Fibroblast of lung (primary cell): ENCODE data around the gene NAT8L. TPM values are rescaled to one million over a fixed set of nuclear protein-coding genes. Genes with fewer than 3 reads are reported as not detected.
A peak's percentile ranks its signal among the peaks of the same experiment; 100 is the strongest.

Experiments used
- DNase-seq, 2 donors: peaks; one replicate each; pipeline versions ENCODE4 v3.0.0 to v3.0.0-alpha.2; 2010; ENCODE audit warnings: low read depth in 2 of 2
- H2AFZ ChIP-seq: 2 replicates; pipeline ENCODE4 v1.5.1; 2012; ENCODE audit warnings: low read length, control low read depth, inconsistent platforms
- H3K27ac ChIP-seq: 2 replicates; pipeline ENCODE4 v1.5.1; 2011; ENCODE audit warnings: low read length, control low read depth; ENCODE audit not compliant: insufficient read depth
- H3K27me3 ChIP-seq: 2 replicates; pipeline ENCODE4 v1.5.1; 2011; ENCODE audit warnings: mild to moderate bottlenecking, low read length; ENCODE audit not compliant: control insufficient read depth, insufficient read depth
- H3K36me3 ChIP-seq: 2 replicates; pipeline ENCODE4 v1.5.1; 2011; ENCODE audit warnings: low read length; ENCODE audit not compliant: control insufficient read depth, insufficient read depth
- H3K4me1 ChIP-seq: 2 replicates; pipeline ENCODE4 v1.5.1; 2011; ENCODE audit warnings: low read length; ENCODE audit not compliant: control insufficient read depth, insufficient read depth; ENCODE audit errors: extremely low read depth
- H3K4me2 ChIP-seq: 2 replicates; pipeline ENCODE4 v1.5.1; 2011; ENCODE audit warnings: low read length, control low read depth; ENCODE audit not compliant: insufficient read depth; ENCODE audit errors: extremely low read depth
- H3K4me3 ChIP-seq, 4 experiments: fragments of 200-600 bp in 1 of 4; sonication (generic) in 1 of 4; replicated peaks in 1 of 4; 2 replicates each; pipeline ENCODE4 v1.5.1; 2011 to 2016; ENCODE audit warnings: low read length in 4 of 4, low read depth in 3 of 4, mild to moderate bottlenecking in 3 of 4, control low read depth in 2 of 4, inconsistent platforms in 1 of 4, mixed read lengths in 1 of 4; ENCODE audit not compliant: insufficient read depth in 1 of 4; ENCODE audit errors: control extremely low read depth in 1 of 4
- H3K79me2 ChIP-seq: 2 replicates; pipeline ENCODE4 v1.5.1; 2012; ENCODE audit warnings: mild to moderate bottlenecking, low read length, inconsistent platforms; ENCODE audit not compliant: control insufficient read depth, insufficient read depth
- H3K9ac ChIP-seq: 2 replicates; pipeline ENCODE4 v1.5.1; 2011; ENCODE audit warnings: mild to moderate bottlenecking, low read length, control low read depth; ENCODE audit not compliant: insufficient read depth
- H3K9me3 ChIP-seq: 2 replicates; pipeline ENCODE4 v1.5.1; 2012; ENCODE audit warnings: low read depth, low read length; ENCODE audit not compliant: control insufficient read depth, insufficient read depth
- H4K20me1 ChIP-seq: 2 replicates; pipeline ENCODE4 v1.5.1; 2011; ENCODE audit warnings: low read length; ENCODE audit not compliant: control insufficient read depth, insufficient read depth; ENCODE audit errors: extremely low read depth
- CTCF ChIP-seq, 2 donors: IDR thresholded peaks in 1 of 2; conservative IDR thresholded peaks in 1 of 2; 1 replicate in 1 of 2; 2 replicates in 1 of 2; pipeline ENCODE4 v1.5.1; 2011 to 2012; ENCODE audit warnings: low read length in 2 of 2, control low read depth in 1 of 2, inconsistent platforms in 1 of 2, low read depth in 1 of 2, mild to moderate bottlenecking in 1 of 2
- EZH2 ChIP-seq: IDR thresholded peaks from 2 replicates; pipeline ENCODE4 v1.5.1; 2012; ENCODE audit warnings: low read length, control low read depth, mild to moderate bottlenecking; ENCODE audit errors: missing control alignments
- polyA minus RNA-seq: library from RNA; depleted of rRNA, polyadenylated mRNA; stranded (reverse); fragments of >200 nt; gene quantifications from 2 replicates; pipeline ENCODE4 v1.2.3, GENCODE V29; 2011; ENCODE audit warnings: low replicate concordance
- polyA plus RNA-seq, 2 donors: library from polyadenylated mRNA; depleted of rRNA in 1 of 2; stranded (reverse) in 1 of 2; unstranded in 1 of 2; fragments of >200 nt; gene quantifications; 2 replicates each; pipeline ENCODE4 v1.2.1, GENCODE V29; 2011 to 2012; ENCODE audit warnings: missing spikeins in 1 of 2
- total RNA-seq: library from RNA; depleted of rRNA; stranded (reverse); fragments of >200 nt; gene quantifications from 2 replicates; pipeline ENCODE4 v1.2.1, GENCODE V29; 2014

Gene NAT8L
- total RNA-seq (0.17 and 0.26 TPM in 2 replicates), polyA plus RNA-seq (0.01 and 0.06 TPM in 2 replicates), polyA minus RNA-seq (0.04 TPM in 1 of 2 replicates, not detected in the other)
- 0.02 and 0.22 TPM in 2 replicates for polyA plus RNA-seq (2012)

GRCh38 chr4:2059046-2059725, at the start of gene NAT8L:
TSS of gene NAT8L (plus strand) at chr4:2059327. CDS start at chr4:2059512, 185 bp downstream.
- Histone ChIP-seq H3K27me3 (peaks cover 22% of the 10 kb centered on the region), H3K27ac (no peak within 1 kb of the TSS), H3K4me2 (peak within 1 kb of the TSS; percentile 25), H2AFZ (no peak within 1 kb of the TSS), H3K9me3 (no peaks in the 10 kb centered on the region), H3K4me3 (peak within 1 kb of the TSS in 1 of 4 experiments; percentile 17), H3K79me2 (no peaks in the 10 kb centered on the region), H3K9ac (no peak within 1 kb of the TSS), H4K20me1 (no peaks in the 10 kb centered on the region), H3K4me1 (no peaks in the 10 kb centered on the region), H3K36me3 (no peaks in the 10 kb centered on the region)
- TF ChIP-seq CTCF (conservative IDR thresholded peaks at IDR 0.05 in 1 of 2, IDR thresholded peaks at IDR 0.05 in 1 of 2; ENCODE audit: low read depth in 1 of 2, low read length in 2 of 2) (no peak), EZH2 (peak; percentile 57)
- DNase-seq, result no peak

- H3K9ac ChIP-seq, result peak overlapping the region; percentile 94
- peak; percentile 49 to 53 for DNase-seq
- no peaks in the 10 kb centered on the region for H4K20me1 ChIP-seq
- peak; percentile 16 to 21 for TF ChIP-seq CTCF (conservative IDR thresholded peaks at IDR 0.05 in 1 of 2, IDR thresholded peaks at IDR 0.05 in 1 of 2; ENCODE audit: low read depth in 1 of 2, low read length in 2 of 2)
- no peak for TF ChIP-seq EZH2
- peak overlapping the region; percentile 67 for H3K4me2 ChIP-seq
- peak overlapping the region; percentile 33 for H3K27ac ChIP-seq
- H3K4me1 ChIP-seq, result no peaks in the 10 kb centered on the region
- no peaks in the 10 kb centered on the region for H3K9me3 ChIP-seq
- no peaks in the 10 kb centered on the region for H3K27me3 ChIP-seq
- H3K4me3 ChIP-seq, result peak overlapping the region in 3 of 4 experiments; percentile 81 to 96 (median 82)
- peak overlapping the region; percentile 46 for H2AFZ ChIP-seq
- H3K36me3 ChIP-seq, result peaks cover 2% of the 10 kb centered on the region
- peaks cover 32% of the 10 kb centered on the region for H3K79me2 ChIP-seq
Observed at GRCh38 chr4:2009651-2010233, 49.4 kb upstream of the NAT8L start.

- H4K20me1 ChIP-seq, result no peaks in the 10 kb centered on the region
- H3K4me2 ChIP-seq, result no peak overlapping the region
- H3K9me3 ChIP-seq, result no peaks in the 10 kb centered on the region
- H3K27ac ChIP-seq, result no peak overlapping the region
- no peak overlapping the region for H2AFZ ChIP-seq
- peaks cover 17% of the 10 kb centered on the region for H3K79me2 ChIP-seq
- no peaks in the 10 kb centered on the region for H3K4me1 ChIP-seq
- H3K36me3 ChIP-seq, result peaks cover 2% of the 10 kb centered on the region
- H3K4me3 ChIP-seq, result no peak overlapping the region
- no peak for TF ChIP-seq EZH2
- TF ChIP-seq CTCF (conservative IDR thresholded peaks at IDR 0.05 in 1 of 2, IDR thresholded peaks at IDR 0.05 in 1 of 2; ENCODE audit: low read depth in 1 of 2, low read length in 2 of 2), result no peak
- no peaks in the 10 kb centered on the region for H3K27me3 ChIP-seq
- no peak overlapping the region for H3K9ac ChIP-seq
- no peak for DNase-seq
Observed at GRCh38 chr4:2011583-2011982, 47.5 kb upstream of the NAT8L start.
